Measurements from ENCODE around the gene RGPD3.
"Not testable (repeated sequence)": the region's sequence is repeated elsewhere in the genome, so short reads cannot be mapped to it uniquely, and the experiment has no call there.

DNA sequence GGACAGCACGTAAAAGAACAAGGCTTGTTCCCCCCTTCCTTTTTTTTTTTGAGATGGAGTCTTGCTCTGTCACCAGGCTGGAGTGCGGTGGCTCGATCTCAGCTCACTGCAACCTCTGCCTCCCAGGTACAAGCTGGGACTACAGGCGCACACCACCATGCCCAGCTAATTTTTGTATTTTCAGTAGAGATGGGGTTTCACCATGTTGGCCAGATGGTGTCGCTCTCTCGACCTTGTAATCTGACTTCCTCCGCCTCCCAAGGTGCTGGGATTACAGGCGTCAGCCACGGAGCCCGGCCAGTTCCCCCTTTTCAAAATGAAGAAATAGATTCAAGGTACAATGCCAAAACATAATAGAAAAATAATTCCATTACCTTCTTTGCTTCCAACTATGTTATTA, 6.3 kb downstream of the RGPD3 start:
- TF ChIP-seq, protein P1, sequence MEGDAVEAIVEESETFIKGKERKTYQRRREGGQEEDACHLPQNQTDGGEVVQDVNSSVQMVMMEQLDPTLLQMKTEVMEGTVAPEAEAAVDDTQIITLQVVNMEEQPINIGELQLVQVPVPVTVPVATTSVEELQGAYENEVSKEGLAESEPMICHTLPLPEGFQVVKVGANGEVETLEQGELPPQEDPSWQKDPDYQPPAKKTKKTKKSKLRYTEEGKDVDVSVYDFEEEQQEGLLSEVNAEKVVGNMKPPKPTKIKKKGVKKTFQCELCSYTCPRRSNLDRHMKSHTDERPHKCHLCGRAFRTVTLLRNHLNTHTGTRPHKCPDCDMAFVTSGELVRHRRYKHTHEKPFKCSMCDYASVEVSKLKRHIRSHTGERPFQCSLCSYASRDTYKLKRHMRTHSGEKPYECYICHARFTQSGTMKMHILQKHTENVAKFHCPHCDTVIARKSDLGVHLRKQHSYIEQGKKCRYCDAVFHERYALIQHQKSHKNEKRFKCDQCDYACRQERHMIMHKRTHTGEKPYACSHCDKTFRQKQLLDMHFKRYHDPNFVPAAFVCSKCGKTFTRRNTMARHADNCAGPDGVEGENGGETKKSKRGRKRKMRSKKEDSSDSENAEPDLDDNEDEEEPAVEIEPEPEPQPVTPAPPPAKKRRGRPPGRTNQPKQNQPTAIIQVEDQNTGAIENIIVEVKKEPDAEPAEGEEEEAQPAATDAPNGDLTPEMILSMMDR (IDR thresholded peaks at IDR 0.05), result not testable (repeated sequence)
- TF ChIP-seq POLR2AphosphoS5 (IDR thresholded peaks at IDR 0.05; ENCODE audit: insufficient read depth in 1 of 2, low read depth in 1 of 2), result not testable (repeated sequence)

All from vagina (tissue), 2 donors.